Spleen (tissue), 7 donors: ENCODE measurements around the gene SYK.

Source experiments
- POLR2A ChIP-seq, 3 donors: fragments of 450-650 bp; IDR thresholded peaks; one replicate each; pipeline ENCODE4 v1.5.1; 2017; ENCODE audit warnings: antibody characterized with exemption in 3 of 3, mild to moderate bottlenecking in 1 of 3
- POLR2AphosphoS5 ChIP-seq, 3 donors: sonication (generic); formaldehyde crosslinking; IDR thresholded peaks; one replicate each; pipeline ENCODE4 v1.5.1; 2017; ENCODE audit warnings: antibody characterized with exemption in 3 of 3
- TF ChIP-seq, protein P1 (sequence below), 11 experiments: fragments of 200-600 bp in 7 of 11; fragments of 450-650 bp in 4 of 11; sonication (generic) in 4 of 11; IDR thresholded peaks in 8 of 11; conservative IDR thresholded peaks in 3 of 11; 1 replicate in 7 of 11; 2 replicates in 4 of 11; pipeline versions ENCODE4 v1.4.0 to v1.8.0; 2016 to 2021; ENCODE audit warnings: antibody characterized with exemption in 11 of 11, inconsistent platforms in 4 of 11, mild to moderate bottlenecking in 1 of 11
- donor health status: DM: no; HTN: no; CAD: no; lungs with moderate emphysema.
- donor health status: DM: no; HTN: no; CAD: no.
- donor health status: DM: no; HTN: no; CAD: no.

DNA sequence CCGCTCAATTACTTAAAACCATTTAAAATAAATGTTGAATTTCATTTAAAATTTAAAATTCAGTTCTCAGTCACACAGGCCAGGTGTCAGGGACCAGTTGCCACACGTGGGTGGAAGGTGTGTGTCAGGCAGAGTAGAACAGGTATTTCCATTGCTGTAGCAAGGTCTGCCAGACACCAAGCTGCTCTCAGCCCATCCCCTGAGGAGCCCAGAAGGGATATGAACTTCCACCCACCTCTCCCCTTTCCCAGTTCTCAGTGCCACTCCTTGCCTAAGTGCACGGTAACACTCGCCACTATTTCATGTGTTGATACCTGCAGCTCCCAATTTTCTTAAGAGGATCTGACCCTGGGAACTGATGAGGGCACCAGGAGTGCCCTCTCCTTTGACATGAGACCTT is 12.7 kb downstream of the SYK start:
- TF ChIP-seq, protein P1, sequence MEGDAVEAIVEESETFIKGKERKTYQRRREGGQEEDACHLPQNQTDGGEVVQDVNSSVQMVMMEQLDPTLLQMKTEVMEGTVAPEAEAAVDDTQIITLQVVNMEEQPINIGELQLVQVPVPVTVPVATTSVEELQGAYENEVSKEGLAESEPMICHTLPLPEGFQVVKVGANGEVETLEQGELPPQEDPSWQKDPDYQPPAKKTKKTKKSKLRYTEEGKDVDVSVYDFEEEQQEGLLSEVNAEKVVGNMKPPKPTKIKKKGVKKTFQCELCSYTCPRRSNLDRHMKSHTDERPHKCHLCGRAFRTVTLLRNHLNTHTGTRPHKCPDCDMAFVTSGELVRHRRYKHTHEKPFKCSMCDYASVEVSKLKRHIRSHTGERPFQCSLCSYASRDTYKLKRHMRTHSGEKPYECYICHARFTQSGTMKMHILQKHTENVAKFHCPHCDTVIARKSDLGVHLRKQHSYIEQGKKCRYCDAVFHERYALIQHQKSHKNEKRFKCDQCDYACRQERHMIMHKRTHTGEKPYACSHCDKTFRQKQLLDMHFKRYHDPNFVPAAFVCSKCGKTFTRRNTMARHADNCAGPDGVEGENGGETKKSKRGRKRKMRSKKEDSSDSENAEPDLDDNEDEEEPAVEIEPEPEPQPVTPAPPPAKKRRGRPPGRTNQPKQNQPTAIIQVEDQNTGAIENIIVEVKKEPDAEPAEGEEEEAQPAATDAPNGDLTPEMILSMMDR (IDR thresholded peaks at IDR 0.05 in 8 of 11, conservative IDR thresholded peaks at IDR 0.05 in 3 of 11) = no peak
- TF ChIP-seq POLR2AphosphoS5 (IDR thresholded peaks at IDR 0.05) (no peak), POLR2A (IDR thresholded peaks at IDR 0.05) (no peak)
